Small intestine (tissue), 7 donors: Measurements from ENCODE around the gene RFTN1. TPM values are rescaled to one million over a fixed set of nuclear protein-coding genes. Genes with fewer than 3 reads are reported as not detected.

Source experiments
- DNase-seq, 2 donors: peaks; one replicate each; pipeline versions ENCODE4 v3.0.0 to v3.0.0-alpha.2; 2013
- FAIRE-seq: peaks from 2 replicates; lab custom pipeline; 2012; peaks lifted over from hg19 to GRCh38; lab: Jason Lieb, UNC
- H3K27ac ChIP-seq, 3 donors: one replicate each; pipeline ENCODE4 v1.5.1; 2013; ENCODE audit warnings: low read length in 2 of 3, mild to moderate bottlenecking in 2 of 3, control low read depth in 1 of 3, inconsistent platforms in 1 of 3, low read depth in 1 of 3, moderate library complexity in 1 of 3
- H3K27me3 ChIP-seq, 3 donors: one replicate each; pipeline ENCODE4 v1.6.1; 2013; ENCODE audit warnings: low read length in 3 of 3, inconsistent platforms in 1 of 3; ENCODE audit not compliant: control insufficient read depth in 3 of 3, insufficient read depth in 3 of 3
- H3K36me3 ChIP-seq, 3 donors: one replicate each; pipeline ENCODE4 v1.6.1; 2013; ENCODE audit warnings: low read length in 3 of 3, inconsistent platforms in 1 of 3, low read depth in 1 of 3, mild to moderate bottlenecking in 1 of 3, moderate library complexity in 1 of 3; ENCODE audit not compliant: control insufficient read depth in 3 of 3, insufficient read depth in 2 of 3
- H3K4me1 ChIP-seq, 3 donors: one replicate each; pipeline ENCODE4 v1.6.1; 2013; ENCODE audit warnings: low read length in 2 of 3, inconsistent platforms in 1 of 3, low read depth in 1 of 3, mild to moderate bottlenecking in 1 of 3, moderate library complexity in 1 of 3; ENCODE audit not compliant: control insufficient read depth in 3 of 3, insufficient read depth in 2 of 3
- H3K4me3 ChIP-seq, 3 donors: one replicate each; pipeline ENCODE4 v1.5.1; 2013; ENCODE audit warnings: low read length in 3 of 3, control low read depth in 1 of 3, inconsistent platforms in 1 of 3, low read depth in 1 of 3, mild to moderate bottlenecking in 1 of 3, moderate library complexity in 1 of 3
- H3K9me3 ChIP-seq, 2 donors: one replicate each; pipeline ENCODE4 v1.6.1; 2013; ENCODE audit warnings: low read depth in 1 of 2, low read length in 1 of 2; ENCODE audit not compliant: control insufficient read depth in 2 of 2, insufficient read depth in 1 of 2
- WGBS, 3 donors: extraction: QIAGEN DNeasy Blood & Tissue Kit; methylation state at CpG; one replicate each; pipeline ENCODE4 v1.1.7; 2013; 5-methylcytosine and 5-hydroxymethylcytosine counted together
- polyA plus RNA-seq, 4 donors: library from polyadenylated mRNA; stranded (reverse) in 3 of 4; unstranded in 1 of 4; fragments of 200-250 nt in 3 of 4; fragments of 120-200 nt in 1 of 4; gene quantifications; one replicate each; pipeline versions ENCODE4 v1.2.1 to v1.2.3, GENCODE V29; 2013
- donor health status: healthy with polysubstance abuse.
- donor health status: control.
- donor health status: control.
- donor health status: Bipolar disorder and iron deficiency.
- donor health status: healthy.

RFTN1 gene
- polyA plus RNA-seq, 4 donors, result 1.8 to 18.4 (median 11.6) TPM

- no peak overlapping the region for H3K4me3 ChIP-seq
- H3K27me3 ChIP-seq, result no peaks in the 10 kb centered on the region
- H3K9me3 ChIP-seq, result no peaks in the 10 kb centered on the region
- H3K4me1 ChIP-seq, result no peaks in the 10 kb centered on the region
- 73 to 85% (median 82%) methylated on average over 2 of the region's 2 CpGs for WGBS, 3 donors
- no peak overlapping the region for H3K27ac ChIP-seq
- no peak for FAIRE-seq
- no peak for DNase-seq
- peaks cover 0 to 5% (median 3%) of the 10 kb centered on the region in 3 donors for H3K36me3 ChIP-seq
Observed at GRCh38 chr3:16364963-16365362, 148.5 kb downstream of the RFTN1 start.

GRCh38 chr3:16364323-16364722, 149.2 kb downstream of the RFTN1 start:
- no peak overlapping the region for H3K27ac ChIP-seq
- 74 to 80% (median 78%) methylated on average over 4 of the region's 4 CpGs for WGBS, 3 donors
- no peak for FAIRE-seq
- H3K4me1 ChIP-seq, result no peaks in the 10 kb centered on the region
- H3K27me3 ChIP-seq, result no peaks in the 10 kb centered on the region
- H3K9me3 ChIP-seq, result peaks cover 0 to 2% of the 10 kb centered on the region in 2 donors
- no peak overlapping the region for H3K4me3 ChIP-seq
- DNase-seq, result no peak
- peaks cover 0 to 5% (median 0%) of the 10 kb centered on the region in 3 donors for H3K36me3 ChIP-seq

- WGBS, 3 donors, result 97 to 98% (median 98%) methylated on average over 7 of the region's 7 CpGs
- peaks cover 0 to 5% (median 0%) of the 10 kb centered on the region in 3 donors for H3K36me3 ChIP-seq
- no peak for FAIRE-seq
Observed at GRCh38 chr3:16363636-16364035, 149.9 kb downstream of the RFTN1 start.

GRCh38 chr3:16362770-16363169, 150.7 kb downstream of the RFTN1 start:
- DNase-seq (no peak), FAIRE-seq (no peak)
- H3K4me3 ChIP-seq, result no peak overlapping the region
- no peaks in the 10 kb centered on the region for H3K27me3 ChIP-seq
- 78 to 91% (median 84%) methylated on average over 4 of the region's 4 CpGs for WGBS, 3 donors
- H3K36me3 ChIP-seq, result peaks cover 0 to 5% (median 0%) of the 10 kb centered on the region in 3 donors
- peaks cover 0 to 2% of the 10 kb centered on the region in 2 donors for H3K9me3 ChIP-seq
- H3K4me1 ChIP-seq, result no peaks in the 10 kb centered on the region
- H3K27ac ChIP-seq, result no peak overlapping the region

More at GRCh38 chr3:16363636-16364035, 149.9 kb downstream of the RFTN1 start:
- Histone ChIP-seq H3K27me3 (no peaks in the 10 kb centered on the region), H3K27ac (no peak overlapping the region), H3K4me1 (no peaks in the 10 kb centered on the region), H3K9me3 (peaks cover 0 to 2% of the 10 kb centered on the region in 2 donors), H3K4me3 (no peak overlapping the region)
- no peak for DNase-seq

GRCh38 chr3:16361087-16361486, 152.4 kb downstream of the RFTN1 start:
- no peaks in the 10 kb centered on the region for H3K4me1 ChIP-seq
- DNase-seq (no peak), FAIRE-seq (no peak)
- H3K27ac ChIP-seq, result no peak overlapping the region
- H3K4me3 ChIP-seq, result no peak overlapping the region
- H3K36me3 ChIP-seq, result peaks cover 0 to 10% (median 0%) of the 10 kb centered on the region in 3 donors
- H3K27me3 ChIP-seq, result no peaks in the 10 kb centered on the region
- peaks cover 0 to 2% of the 10 kb centered on the region in 2 donors for H3K9me3 ChIP-seq

GRCh38 chr3:16359331-16359730, 154.2 kb downstream of the RFTN1 start:
- 43 to 62% (median 59%) methylated on average over 4 of the region's 4 CpGs for WGBS, 3 donors
- Histone ChIP-seq H3K4me1 (no peaks in the 10 kb centered on the region), H3K4me3 (no peak overlapping the region), H3K36me3 (peaks cover 0 to 13% (median 0%) of the 10 kb centered on the region in 3 donors), H3K27ac (no peak overlapping the region), H3K9me3 (peaks cover 0 to 2% of the 10 kb centered on the region in 2 donors), H3K27me3 (no peaks in the 10 kb centered on the region)
- no peak for DNase-seq
- no peak for FAIRE-seq

- H3K4me3 ChIP-seq, result no peak overlapping the region
- WGBS, 3 donors, result 82 to 87% (median 84%) methylated on average over 3 of the region's 3 CpGs
- peaks cover 0 to 15% (median 0%) of the 10 kb centered on the region in 3 donors for H3K36me3 ChIP-seq
- H3K9me3 ChIP-seq, result peaks cover 0 to 2% of the 10 kb centered on the region in 2 donors
- no peak for DNase-seq
- H3K27ac ChIP-seq, result no peak overlapping the region
- no peak for FAIRE-seq
- no peaks in the 10 kb centered on the region for H3K27me3 ChIP-seq
- H3K4me1 ChIP-seq, result no peaks in the 10 kb centered on the region
Observed at GRCh38 chr3:16358336-16358735, 155.2 kb downstream of the RFTN1 start.

GRCh38 chr3:16357186-16358121, 156.0 kb downstream of the RFTN1 start:
- H3K4me3 ChIP-seq, result no peak overlapping the region
- no peak overlapping the region for H3K27ac ChIP-seq
- peaks cover 0 to 15% (median 0%) of the 10 kb centered on the region in 3 donors for H3K36me3 ChIP-seq
- no peak for FAIRE-seq
- no peaks in the 10 kb centered on the region for H3K27me3 ChIP-seq
- H3K9me3 ChIP-seq, result peaks cover 0 to 2% of the 10 kb centered on the region in 2 donors
- 73 to 85% (median 83%) methylated on average over 9 of the region's 9 CpGs for WGBS, 3 donors
- no peak for DNase-seq
- no peaks in the 10 kb centered on the region for H3K4me1 ChIP-seq
